NCI-H524 treated with DMSO at 0.1 percent for 48 hours (cell line): ENCODE measurements around the gene CEP128.

Experiments used
- DNase-seq: peaks from one replicate; lab custom pipeline; 2025; lab: John Stamatoyannopoulos, UW

Gene CEP128

DNA sequence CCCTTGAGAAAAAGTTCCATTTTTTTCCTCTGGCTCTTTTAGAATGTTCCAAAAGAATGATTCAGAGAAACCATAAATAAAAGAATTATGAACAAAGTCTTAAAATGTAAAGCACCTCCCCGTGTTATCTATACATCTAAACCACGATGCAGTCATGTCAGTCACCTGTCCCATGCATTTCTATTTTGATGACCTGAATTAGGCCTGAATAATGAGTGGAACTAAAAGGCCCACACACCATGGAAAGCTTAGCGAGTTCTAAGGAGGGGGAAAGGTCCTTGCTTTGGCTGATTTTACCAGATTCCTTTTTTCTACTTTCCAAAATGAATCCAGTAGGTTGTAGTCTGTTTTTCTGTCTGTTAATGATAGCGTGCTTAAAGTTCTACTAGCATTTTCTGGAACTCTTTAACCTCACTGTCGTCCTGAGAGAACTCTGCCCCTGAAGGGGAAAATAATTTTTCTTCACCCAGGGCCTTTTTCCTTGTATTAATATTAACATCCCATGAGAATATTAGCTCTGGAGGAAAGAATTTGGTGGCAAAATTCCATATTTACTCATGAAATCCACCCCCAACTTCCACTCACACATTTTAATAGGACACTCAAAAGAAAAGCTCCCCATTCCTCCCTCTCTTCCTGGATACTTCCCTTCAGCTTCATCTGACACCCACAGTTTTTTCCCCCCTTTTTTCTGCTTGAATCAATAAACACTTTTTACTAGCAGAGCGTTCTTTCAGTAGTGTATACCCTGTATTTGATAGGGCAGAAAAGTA lies 464.0 kb downstream of the CEP128 start:
- DNase-seq, result no peak

DNA sequence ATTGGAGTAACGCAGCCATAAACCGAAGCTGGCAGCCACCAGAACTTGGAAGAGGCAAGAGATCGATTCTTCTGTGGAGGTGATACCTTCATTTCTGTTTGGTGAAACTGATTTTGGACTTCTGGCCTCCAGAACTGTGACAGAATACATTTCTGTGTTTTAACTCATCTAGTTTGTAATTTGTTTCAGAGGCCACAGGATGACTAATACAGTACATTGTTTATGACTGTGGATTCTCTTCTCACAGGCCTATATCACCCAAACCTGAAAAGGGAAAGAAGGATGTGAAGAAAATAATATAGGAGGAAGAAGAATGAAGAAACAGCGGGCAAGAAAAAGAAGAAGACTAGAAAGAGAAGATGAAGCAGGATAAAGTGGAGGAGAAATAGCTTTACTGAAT lies 466.5 kb downstream of the CEP128 start:
- DNase-seq, result no peak

DNA sequence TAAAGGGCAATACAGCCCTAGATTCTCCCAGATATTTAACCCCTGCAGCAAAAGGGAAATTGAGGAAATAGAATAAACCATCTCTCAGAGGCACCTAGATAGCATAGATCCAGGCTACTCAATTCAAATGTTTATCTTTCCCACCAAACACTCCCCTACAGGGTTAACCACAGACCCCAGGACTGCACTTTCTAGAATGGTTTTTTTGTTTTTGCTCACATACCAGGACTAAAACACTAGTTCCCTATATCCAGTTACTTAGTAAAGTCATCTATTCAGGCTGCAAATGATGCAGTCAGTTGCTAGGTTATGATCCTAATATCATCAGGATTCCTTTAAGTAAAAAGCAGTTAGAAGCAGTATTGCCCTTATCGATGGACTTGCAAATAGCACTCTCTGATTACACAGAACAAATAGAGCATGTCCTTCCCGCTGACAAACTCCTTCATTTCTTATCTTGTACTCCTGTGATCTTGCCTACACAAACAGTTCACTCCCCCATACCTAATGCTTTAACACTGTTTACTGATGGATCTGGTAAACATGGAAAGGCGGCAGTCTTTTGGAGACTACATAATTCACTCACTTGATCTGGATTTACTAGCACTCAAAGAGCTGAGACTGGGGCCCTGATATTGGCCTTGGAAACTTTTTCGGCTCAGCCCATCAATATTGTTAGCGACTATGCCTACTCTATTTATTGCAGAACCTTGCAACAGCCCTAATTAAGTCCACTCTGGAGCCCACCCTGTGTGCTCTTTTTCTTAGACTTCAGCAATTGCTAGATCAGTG lies 473.0 kb downstream of the CEP128 start:
- DNase-seq, result no peak

DNA sequence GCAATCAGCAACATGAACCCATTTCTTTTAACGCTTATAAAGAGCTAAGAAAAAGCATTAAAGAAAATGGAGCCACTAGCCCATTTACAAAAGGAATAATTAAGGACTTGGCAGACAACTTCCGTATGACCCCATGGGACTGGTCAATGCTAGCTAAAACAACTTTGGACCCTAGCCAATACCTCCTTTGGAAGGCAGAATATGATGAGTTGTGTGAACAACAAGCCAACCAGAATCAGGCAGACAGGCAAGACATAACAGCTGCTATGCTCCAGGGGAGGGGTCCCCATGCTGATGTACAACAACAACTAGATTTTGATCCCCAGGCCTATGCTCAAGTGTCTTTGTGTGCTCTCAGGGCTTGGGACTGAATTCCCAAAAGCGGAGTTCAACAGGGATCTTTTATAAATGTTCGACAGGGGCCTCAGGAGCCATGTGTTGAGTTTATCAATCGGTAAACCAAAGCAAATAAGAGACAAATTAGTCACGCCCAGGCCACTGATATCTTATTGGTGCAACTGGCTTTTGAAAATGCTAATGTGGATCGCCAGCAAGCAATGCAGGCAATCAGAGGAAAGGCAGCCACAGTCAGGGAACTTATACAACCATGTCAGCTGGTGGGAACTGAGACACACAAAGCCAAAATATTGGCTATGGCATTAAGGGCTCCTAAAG lies 475.9 kb downstream of the CEP128 start:
- peak; percentile 7 for DNase-seq

DNA sequence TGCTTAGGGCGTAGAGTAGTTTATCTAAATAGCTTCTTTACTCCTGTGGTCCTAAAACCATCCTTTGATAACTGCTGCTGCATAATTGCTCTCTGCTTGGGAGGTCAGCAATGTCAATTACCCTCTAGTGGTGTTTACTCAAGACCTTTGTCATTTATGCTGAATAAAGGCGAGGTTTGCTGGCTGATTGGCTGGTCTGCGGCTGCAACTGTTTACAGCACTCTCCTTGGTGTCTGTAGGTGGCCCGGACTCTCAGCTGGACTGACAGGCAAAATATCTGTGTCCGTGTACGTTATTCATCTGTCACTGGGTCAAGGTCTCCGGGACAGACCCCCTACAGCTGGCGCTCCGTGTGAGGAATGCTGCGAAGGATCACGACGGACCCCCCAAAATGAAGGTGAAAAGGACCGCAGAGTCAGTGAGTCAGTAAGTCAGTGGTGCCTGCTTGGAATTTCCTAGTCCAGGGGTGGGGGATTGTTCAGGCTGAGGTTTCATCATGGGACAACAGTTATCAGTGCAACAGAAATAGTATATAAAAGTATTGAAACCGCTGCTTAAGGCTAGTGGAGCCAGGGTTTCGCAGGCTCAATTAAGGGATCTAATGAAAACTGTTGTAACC lies 476.9 kb downstream of the CEP128 start:
- no peak for DNase-seq

DNA sequence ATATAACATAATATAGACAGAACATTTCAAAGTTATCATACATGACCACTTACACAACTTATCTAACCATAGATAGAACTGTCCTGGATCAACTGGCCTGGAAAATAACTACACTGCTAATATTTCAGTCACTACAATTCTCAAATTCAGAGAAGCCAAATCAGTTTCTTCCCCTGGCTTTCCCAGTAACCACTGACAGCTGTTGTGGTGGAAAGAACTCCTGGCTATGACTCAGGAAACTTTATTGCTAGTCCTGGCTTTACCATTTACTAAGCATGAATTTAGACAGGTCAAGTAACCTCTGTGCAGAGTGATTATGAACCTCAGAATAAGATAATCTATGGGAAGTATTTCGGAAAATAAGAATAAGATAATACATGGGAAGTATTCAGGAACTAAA lies 485.3 kb downstream of the CEP128 start:
- DNase-seq, result no peak

DNA sequence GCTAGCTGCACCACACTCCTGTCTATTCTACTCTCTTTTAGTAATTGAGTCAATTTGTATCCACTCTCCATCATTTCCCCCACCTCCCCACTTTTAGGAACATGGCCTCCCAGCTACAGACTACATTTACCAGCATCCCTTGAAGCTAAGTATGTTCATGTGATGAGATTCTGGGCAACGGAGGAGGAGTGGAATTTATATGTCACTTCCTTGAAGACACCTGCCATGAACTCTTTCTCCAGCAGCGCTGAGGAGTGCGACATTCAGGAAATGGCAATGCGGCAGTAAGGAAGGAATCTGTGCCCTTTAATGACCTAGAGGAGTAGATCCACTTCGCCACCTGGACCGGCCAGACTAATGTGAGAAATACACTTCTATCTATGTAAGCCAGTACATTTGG lies 486.5 kb downstream of the CEP128 start:
- no peak for DNase-seq

DNA sequence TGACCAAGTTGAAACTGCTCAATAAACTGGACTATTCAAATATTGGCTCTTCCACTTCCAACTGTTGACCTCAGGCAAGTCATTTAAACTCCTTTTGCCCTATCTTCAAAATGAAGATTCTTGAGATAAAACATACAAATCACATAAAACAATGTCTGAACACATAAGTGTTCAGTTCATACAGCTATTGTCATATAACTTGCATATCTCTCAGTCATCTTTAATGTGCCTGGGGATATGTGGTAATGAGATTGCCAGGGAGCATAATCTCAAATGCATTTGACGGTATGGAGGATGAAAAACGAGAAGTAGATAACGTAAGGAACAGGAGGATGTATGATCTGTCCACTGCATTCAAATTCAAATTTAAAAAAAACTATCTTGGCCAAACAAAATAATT lies 493.3 kb downstream of the CEP128 start:
- no peak for DNase-seq

DNA sequence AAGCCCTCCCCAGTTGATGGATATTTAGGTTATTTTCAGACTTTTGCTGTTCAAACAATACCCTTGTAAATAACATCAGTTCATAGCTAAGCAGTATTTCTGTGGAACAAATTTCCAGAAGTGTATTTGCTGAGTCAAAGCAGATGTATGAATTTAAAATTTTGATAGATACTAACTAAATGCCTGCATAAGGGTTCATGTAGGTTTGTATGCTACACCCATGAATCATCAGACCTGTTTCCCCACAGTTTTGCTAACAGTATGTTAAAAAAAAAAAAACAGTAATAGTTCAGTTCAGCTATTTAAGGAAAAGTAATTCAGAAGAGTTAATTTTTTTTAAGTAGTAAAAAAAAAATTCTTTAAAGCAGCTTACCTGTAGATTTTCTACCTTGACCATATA lies 494.1 kb downstream of the CEP128 start:
- no peak for DNase-seq
